Erythroblast (primary cell): Measurements from ENCODE around the gene CEP170B.
"Not testable (repeated sequence)": the region's sequence is repeated elsewhere in the genome, so short reads cannot be mapped to it uniquely, and the experiment has no call there.

Experiments
- DNase-seq, 2 experiments: peaks; one replicate each; lab custom pipeline; 2025; lab: John Stamatoyannopoulos, UW
- GATA1 ChIP-seq: IDR thresholded peaks from 2 replicates; pipeline ENCODE4 v1.6.1; 2011; ENCODE audit warnings: low read depth, mild to moderate bottlenecking, control low read depth, low read length, moderate library complexity
- POLR2A ChIP-seq: IDR thresholded peaks from 2 replicates; pipeline ENCODE4 v1.6.1; 2011; ENCODE audit warnings: mild to moderate bottlenecking, low read length

Gene CEP170B

GRCh38 chr14:104827177-104828055 is 37.7 kb upstream of the CEP170B start:
- DNase-seq = peak; percentile 57 to 65
- no peak for TF ChIP-seq GATA1
- TF ChIP-seq POLR2A = no peak

DNA sequence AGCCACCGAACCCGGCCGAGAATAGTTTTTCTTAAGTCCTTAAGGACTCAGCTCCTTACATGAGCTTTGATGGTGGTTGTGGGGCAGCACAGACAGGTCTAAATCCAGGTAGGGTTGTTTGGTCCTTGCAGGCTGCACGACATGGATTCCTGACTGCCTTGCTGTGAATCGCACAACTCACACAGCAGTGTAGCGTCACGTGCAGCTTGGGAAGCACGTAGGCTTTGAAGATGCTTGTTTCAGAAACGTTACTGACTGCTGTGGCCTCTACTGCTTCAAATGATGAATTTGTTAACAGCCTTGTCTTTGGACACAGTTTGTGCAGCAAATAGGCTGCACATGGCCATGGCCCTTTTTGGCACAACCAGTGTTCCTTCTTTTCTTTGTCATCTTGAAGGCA is 34.3 kb upstream of the CEP170B start:
- no peak for DNase-seq
- TF ChIP-seq POLR2A = no peak
- TF ChIP-seq GATA1 = no peak

GRCh38 chr14:104836171-104836935 is 28.7 kb upstream of the CEP170B start:
- not testable (repeated sequence) for DNase-seq

GRCh38 chr14:104841730-104842129 is 23.3 kb upstream of the CEP170B start:
- TF ChIP-seq POLR2A = no peak
- TF ChIP-seq GATA1 = no peak
- DNase-seq = no peak

- no peak for DNase-seq
- no peak for TF ChIP-seq POLR2A
Measured at GRCh38 chr14:104843006-104843405, 22.1 kb upstream of the CEP170B start.

- TF ChIP-seq GATA1 (no peak), POLR2A (no peak)
Measured at GRCh38 chr14:104843442-104844305, 21.4 kb upstream of the CEP170B start.

GRCh38 chr14:104844306-104845032 is 20.6 kb upstream of the CEP170B start:
- no peak for DNase-seq
- TF ChIP-seq GATA1 (no peak), POLR2A (no peak)

More at GRCh38 chr14:104843442-104844305, 21.4 kb upstream of the CEP170B start:
- no peak for DNase-seq

GRCh38 chr14:104845033-104845666 is 19.9 kb upstream of the CEP170B start:
- DNase-seq = no peak
- TF ChIP-seq POLR2A = no peak
- no peak for TF ChIP-seq GATA1

DNA sequence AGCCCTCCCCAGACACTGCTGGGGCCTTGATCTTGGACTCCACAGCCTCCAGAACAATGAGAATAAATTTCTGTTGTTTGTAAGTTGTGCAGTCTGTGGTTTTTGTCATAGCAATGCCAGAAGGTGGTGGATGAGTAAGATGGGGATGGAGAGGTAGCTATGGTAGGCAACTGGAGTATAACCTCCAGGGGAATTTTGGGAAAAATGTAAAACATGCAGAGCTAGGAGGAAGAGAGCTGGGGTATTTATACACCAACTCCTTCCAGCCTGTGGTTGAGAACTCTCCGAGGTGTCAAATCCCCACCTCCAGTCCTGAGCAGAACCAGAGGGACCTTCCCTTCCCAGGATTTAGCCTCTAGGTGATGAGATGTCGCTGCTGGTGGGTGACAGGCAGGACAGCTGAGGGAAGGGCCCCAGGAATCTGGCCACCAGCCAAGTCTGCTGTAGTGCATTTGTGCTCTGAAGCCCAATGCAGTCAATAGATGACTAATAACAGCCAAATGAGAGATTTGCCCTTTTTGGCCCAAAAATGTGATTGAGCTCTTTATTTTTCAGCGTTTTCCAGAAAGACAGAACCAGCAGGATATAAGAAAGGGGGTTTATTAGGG is 19.1 kb upstream of the CEP170B start:
- DNase-seq = no peak
- no peak for TF ChIP-seq GATA1
- no peak for TF ChIP-seq POLR2A

GRCh38 chr14:104852280-104852663 is 12.8 kb upstream of the CEP170B start:
- TF ChIP-seq GATA1 (no peak), POLR2A (no peak)
- no peak for DNase-seq

- no peak for DNase-seq
Measured at GRCh38 chr14:104855532-104856090, 9.5 kb upstream of the CEP170B start.

More at GRCh38 chr14:104855532-104856090, 9.5 kb upstream of the CEP170B start:
- TF ChIP-seq GATA1 (no peak), POLR2A (no peak)
